ENCODE data around the gene TNRC6C.

TNRC6C gene

GRCh38 chr17:78020717-78021108 is 62.2 kb downstream of the TNRC6C start:
- H3K27ac Mint-ChIP-seq = peak overlapping the region; percentile 21
- no peaks in the 10 kb centered on the region for H3K9me3 Mint-ChIP-seq
- intact Hi-C loops (cut with micrococcal nuclease) = loop anchor here (10.0 kb wide), 1 partner anchor 54 kb away; no protein-coding TSS in a partner anchor

GRCh38 chr17:78022425-78022824 is 63.9 kb downstream of the TNRC6C start:
- Mint-ChIP-seq H3K4me3 (no peak overlapping the region), H3K4me1 (ENCODE audit: low read depth) (peaks cover 23% of the 10 kb centered on the region), H3K27ac (no peak overlapping the region), H3K9me3 (no peaks in the 10 kb centered on the region), H3K27me3 (no peaks in the 10 kb centered on the region), H3K36me3 (ENCODE audit: low read depth) (no peaks in the 10 kb centered on the region)
- intact Hi-C loops (cut with micrococcal nuclease) = loop anchor here (10.0 kb wide), 1 partner anchor 52 kb away; no protein-coding TSS in a partner anchor

More at GRCh38 chr17:78020717-78021108, 62.2 kb downstream of the TNRC6C start:
- H3K4me3 Mint-ChIP-seq = no peak overlapping the region
- peaks cover 11% of the 10 kb centered on the region for H3K4me1 Mint-ChIP-seq (ENCODE audit: low read depth)
- H3K36me3 Mint-ChIP-seq (ENCODE audit: low read depth) = no peaks in the 10 kb centered on the region
- H3K27me3 Mint-ChIP-seq = no peaks in the 10 kb centered on the region

- no peak overlapping the region for H3K4me3 Mint-ChIP-seq
- intact Hi-C loops (cut with micrococcal nuclease) = loop anchor here (10.0 kb wide), 1 partner anchor 52 kb away; no protein-coding TSS in a partner anchor
- peaks cover 26% of the 10 kb centered on the region for H3K4me1 Mint-ChIP-seq (ENCODE audit: low read depth)
- no peaks in the 10 kb centered on the region for H3K9me3 Mint-ChIP-seq
- H3K27me3 Mint-ChIP-seq = no peaks in the 10 kb centered on the region
- H3K27ac Mint-ChIP-seq = no peak overlapping the region
- H3K36me3 Mint-ChIP-seq (ENCODE audit: low read depth) = no peaks in the 10 kb centered on the region
These were observed 64.5 kb downstream of the TNRC6C start for GRCh38 chr17:78023042-78023441.

- Mint-ChIP-seq H3K27me3 (no peaks in the 10 kb centered on the region), H3K9me3 (no peaks in the 10 kb centered on the region), H3K36me3 (ENCODE audit: low read depth) (no peaks in the 10 kb centered on the region), H3K4me1 (ENCODE audit: low read depth) (peaks cover 25% of the 10 kb centered on the region), H3K27ac (no peak overlapping the region), H3K4me3 (no peak overlapping the region)
- intact Hi-C loops (cut with micrococcal nuclease) = loop anchor here (10.0 kb wide), 1 partner anchor 48 kb away; no protein-coding TSS in a partner anchor
These were observed 67.9 kb downstream of the TNRC6C start for GRCh38 chr17:78026381-78026780.

- Mint-ChIP-seq H3K4me1 (ENCODE audit: low read depth) (peaks cover 25% of the 10 kb centered on the region), H3K9me3 (no peaks in the 10 kb centered on the region), H3K27me3 (no peaks in the 10 kb centered on the region), H3K36me3 (ENCODE audit: low read depth) (no peaks in the 10 kb centered on the region), H3K27ac (no peak overlapping the region), H3K4me3 (no peak overlapping the region)
- intact Hi-C loops (cut with micrococcal nuclease) = loop anchor here (10.0 kb wide), 1 partner anchor 48 kb away; no protein-coding TSS in a partner anchor
These were observed 68.6 kb downstream of the TNRC6C start for GRCh38 chr17:78027121-78027520.

GRCh38 chr17:78029697-78030096 is 71.2 kb downstream of the TNRC6C start:
- peaks cover 13% of the 10 kb centered on the region for H3K36me3 Mint-ChIP-seq (ENCODE audit: low read depth)
- H3K4me3 Mint-ChIP-seq = no peak overlapping the region
- no peak overlapping the region for H3K27ac Mint-ChIP-seq
- no peaks in the 10 kb centered on the region for H3K27me3 Mint-ChIP-seq
- no peaks in the 10 kb centered on the region for H3K9me3 Mint-ChIP-seq
- peaks cover 20% of the 10 kb centered on the region for H3K4me1 Mint-ChIP-seq (ENCODE audit: low read depth)
- intact Hi-C loops (cut with micrococcal nuclease) = loop anchor here (10.0 kb wide), 1 partner anchor 45 kb away; no protein-coding TSS in a partner anchor

- no peak overlapping the region for H3K27ac Mint-ChIP-seq
- intact Hi-C loops (cut with micrococcal nuclease) = no loop called here
- peaks cover 16% of the 10 kb centered on the region for H3K4me1 Mint-ChIP-seq (ENCODE audit: low read depth)
These were observed 72.9 kb downstream of the TNRC6C start for GRCh38 chr17:78031435-78031834.

GRCh38 chr17:78032166-78032565 is 73.7 kb downstream of the TNRC6C start:
- Mint-ChIP-seq H3K36me3 (ENCODE audit: low read depth) (peaks cover 14% of the 10 kb centered on the region), H3K27me3 (no peaks in the 10 kb centered on the region), H3K9me3 (no peaks in the 10 kb centered on the region), H3K4me1 (ENCODE audit: low read depth) (peaks cover 9% of the 10 kb centered on the region), H3K4me3 (no peak overlapping the region), H3K27ac (no peak overlapping the region)
- intact Hi-C loops (cut with micrococcal nuclease) = no loop called here

More at GRCh38 chr17:78031435-78031834, 72.9 kb downstream of the TNRC6C start:
- Mint-ChIP-seq H3K4me3 (no peak overlapping the region), H3K27me3 (no peaks in the 10 kb centered on the region), H3K9me3 (no peaks in the 10 kb centered on the region), H3K36me3 (ENCODE audit: low read depth) (peaks cover 14% of the 10 kb centered on the region)

GRCh38 chr17:78034429-78035091 is 76.1 kb downstream of the TNRC6C start:
- no peak overlapping the region for H3K4me3 Mint-ChIP-seq
- no peaks in the 10 kb centered on the region for H3K9me3 Mint-ChIP-seq
- H3K27me3 Mint-ChIP-seq = peaks cover 2% of the 10 kb centered on the region
- H3K36me3 Mint-ChIP-seq (ENCODE audit: low read depth) = peaks cover 14% of the 10 kb centered on the region
- intact Hi-C loops (cut with micrococcal nuclease) = no loop called here
- H3K4me1 Mint-ChIP-seq (ENCODE audit: low read depth) = peaks cover 3% of the 10 kb centered on the region
- no peak overlapping the region for H3K27ac Mint-ChIP-seq

GRCh38 chr17:78037280-78037679 is 78.8 kb downstream of the TNRC6C start:
- no peak overlapping the region for H3K4me3 Mint-ChIP-seq
- H3K36me3 Mint-ChIP-seq (ENCODE audit: low read depth) = peaks cover 14% of the 10 kb centered on the region
- H3K4me1 Mint-ChIP-seq (ENCODE audit: low read depth) = peaks cover 12% of the 10 kb centered on the region
- H3K27ac Mint-ChIP-seq = no peak overlapping the region
- peaks cover 4% of the 10 kb centered on the region for H3K27me3 Mint-ChIP-seq
- intact Hi-C loops (cut with micrococcal nuclease) = no loop called here
- H3K9me3 Mint-ChIP-seq = no peaks in the 10 kb centered on the region

- Mint-ChIP-seq H3K27ac (no peak overlapping the region), H3K4me1 (ENCODE audit: low read depth) (peaks cover 17% of the 10 kb centered on the region), H3K36me3 (ENCODE audit: low read depth) (peaks cover 10% of the 10 kb centered on the region), H3K4me3 (no peak overlapping the region), H3K27me3 (peaks cover 4% of the 10 kb centered on the region), H3K9me3 (no peaks in the 10 kb centered on the region)
- intact Hi-C loops (cut with micrococcal nuclease) = no loop called here
These were observed 80.3 kb downstream of the TNRC6C start for GRCh38 chr17:78038748-78039288.

- Mint-ChIP-seq H3K27me3 (peaks cover 4% of the 10 kb centered on the region), H3K9me3 (no peaks in the 10 kb centered on the region), H3K4me3 (no peak overlapping the region), H3K4me1 (ENCODE audit: low read depth) (peaks cover 17% of the 10 kb centered on the region), H3K27ac (peak overlapping the region; percentile 21), H3K36me3 (ENCODE audit: low read depth) (peaks cover 2% of the 10 kb centered on the region)
- intact Hi-C loops (cut with micrococcal nuclease) = no loop called here
These were observed 81.1 kb downstream of the TNRC6C start for GRCh38 chr17:78039581-78039980.

- intact Hi-C loops (cut with micrococcal nuclease) = no loop called here
- no peaks in the 10 kb centered on the region for H3K36me3 Mint-ChIP-seq (ENCODE audit: low read depth)
These were observed 82.2 kb downstream of the TNRC6C start for GRCh38 chr17:78040440-78041385.

More at GRCh38 chr17:78040440-78041385, 82.2 kb downstream of the TNRC6C start:
- peak overlapping the region; percentile 90 for H3K27ac Mint-ChIP-seq
- peaks cover 4% of the 10 kb centered on the region for H3K27me3 Mint-ChIP-seq
- H3K4me1 Mint-ChIP-seq (ENCODE audit: low read depth) = peaks cover 17% of the 10 kb centered on the region
- H3K9me3 Mint-ChIP-seq = no peaks in the 10 kb centered on the region
- H3K4me3 Mint-ChIP-seq = peak overlapping the region; percentile 78
